ENCODE results near the gene ARMH3. TPM values are rescaled to one million over a fixed set of nuclear protein-coding genes. Genes with fewer than 3 reads are reported as not detected.

ARMH3 gene
- total and polyA plus RNA-seq, 10 of the 15 experiments (the other 5 are each of a cell fraction or from before 2014, with no cell fraction given) = 13.0 to 33.0 (median 16.4) TPM

DNA sequence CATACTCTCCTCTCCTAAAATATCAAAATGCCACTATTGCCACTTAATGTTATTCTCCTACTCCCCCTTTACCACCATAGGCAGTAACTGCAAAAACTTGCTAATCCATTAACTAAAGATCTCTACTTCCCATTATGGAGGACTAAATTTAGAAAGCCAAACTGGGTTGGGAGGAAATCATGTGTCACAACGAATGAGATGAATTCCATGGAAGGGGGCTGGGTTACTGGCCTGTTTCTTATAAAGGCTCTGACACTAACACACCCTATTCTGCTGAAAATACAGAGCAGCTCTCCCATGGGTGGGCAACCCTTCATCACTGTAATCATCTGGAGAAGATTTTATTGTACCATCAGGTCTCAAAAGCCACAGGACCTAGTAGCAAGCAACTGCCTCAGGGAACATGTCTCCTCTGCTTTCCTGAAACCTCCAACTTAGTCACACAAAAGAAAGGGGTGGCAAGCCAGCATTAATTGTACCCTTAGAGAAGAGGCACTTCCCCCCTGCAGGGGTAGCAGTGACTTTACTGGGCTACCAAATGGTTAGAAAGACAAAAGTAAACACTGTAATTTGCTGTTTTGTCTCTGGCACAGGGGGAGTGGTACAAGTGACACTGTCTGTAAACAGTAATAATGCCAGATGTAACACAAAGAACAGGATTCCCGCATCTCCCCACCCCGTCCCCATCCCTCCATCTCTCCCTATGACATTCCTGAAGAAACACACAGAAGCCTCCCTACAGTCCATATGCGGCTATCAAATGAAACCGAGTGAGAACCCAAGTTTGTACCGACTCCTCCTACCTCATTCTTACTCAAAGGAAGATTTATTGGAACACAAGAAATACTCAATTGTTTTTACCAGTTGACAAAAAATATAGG lies 81.6 kb downstream of the ARMH3 start (continued):
- TF ChIP-seq, protein P1, sequence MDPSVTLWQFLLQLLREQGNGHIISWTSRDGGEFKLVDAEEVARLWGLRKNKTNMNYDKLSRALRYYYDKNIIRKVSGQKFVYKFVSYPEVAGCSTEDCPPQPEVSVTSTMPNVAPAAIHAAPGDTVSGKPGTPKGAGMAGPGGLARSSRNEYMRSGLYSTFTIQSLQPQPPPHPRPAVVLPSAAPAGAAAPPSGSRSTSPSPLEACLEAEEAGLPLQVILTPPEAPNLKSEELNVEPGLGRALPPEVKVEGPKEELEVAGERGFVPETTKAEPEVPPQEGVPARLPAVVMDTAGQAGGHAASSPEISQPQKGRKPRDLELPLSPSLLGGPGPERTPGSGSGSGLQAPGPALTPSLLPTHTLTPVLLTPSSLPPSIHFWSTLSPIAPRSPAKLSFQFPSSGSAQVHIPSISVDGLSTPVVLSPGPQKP (IDR thresholded peaks at IDR 0.05; ENCODE audit: low read depth, low read length) = no peak
- TF ChIP-seq SIX5 (IDR thresholded peaks at IDR 0.05; ENCODE audit: low read depth, low read length, severe bottlenecking) (no peak), SRF (IDR thresholded peaks at IDR 0.05; ENCODE audit: low read depth in 2 of 2, low read length in 2 of 2) (no peak), SUPT20H (IDR thresholded peaks at IDR 0.05; ENCODE audit: borderline replicate concordance, control insufficient read depth, low read depth, low read length) (no peak)
- TF ChIP-seq, protein P2, sequence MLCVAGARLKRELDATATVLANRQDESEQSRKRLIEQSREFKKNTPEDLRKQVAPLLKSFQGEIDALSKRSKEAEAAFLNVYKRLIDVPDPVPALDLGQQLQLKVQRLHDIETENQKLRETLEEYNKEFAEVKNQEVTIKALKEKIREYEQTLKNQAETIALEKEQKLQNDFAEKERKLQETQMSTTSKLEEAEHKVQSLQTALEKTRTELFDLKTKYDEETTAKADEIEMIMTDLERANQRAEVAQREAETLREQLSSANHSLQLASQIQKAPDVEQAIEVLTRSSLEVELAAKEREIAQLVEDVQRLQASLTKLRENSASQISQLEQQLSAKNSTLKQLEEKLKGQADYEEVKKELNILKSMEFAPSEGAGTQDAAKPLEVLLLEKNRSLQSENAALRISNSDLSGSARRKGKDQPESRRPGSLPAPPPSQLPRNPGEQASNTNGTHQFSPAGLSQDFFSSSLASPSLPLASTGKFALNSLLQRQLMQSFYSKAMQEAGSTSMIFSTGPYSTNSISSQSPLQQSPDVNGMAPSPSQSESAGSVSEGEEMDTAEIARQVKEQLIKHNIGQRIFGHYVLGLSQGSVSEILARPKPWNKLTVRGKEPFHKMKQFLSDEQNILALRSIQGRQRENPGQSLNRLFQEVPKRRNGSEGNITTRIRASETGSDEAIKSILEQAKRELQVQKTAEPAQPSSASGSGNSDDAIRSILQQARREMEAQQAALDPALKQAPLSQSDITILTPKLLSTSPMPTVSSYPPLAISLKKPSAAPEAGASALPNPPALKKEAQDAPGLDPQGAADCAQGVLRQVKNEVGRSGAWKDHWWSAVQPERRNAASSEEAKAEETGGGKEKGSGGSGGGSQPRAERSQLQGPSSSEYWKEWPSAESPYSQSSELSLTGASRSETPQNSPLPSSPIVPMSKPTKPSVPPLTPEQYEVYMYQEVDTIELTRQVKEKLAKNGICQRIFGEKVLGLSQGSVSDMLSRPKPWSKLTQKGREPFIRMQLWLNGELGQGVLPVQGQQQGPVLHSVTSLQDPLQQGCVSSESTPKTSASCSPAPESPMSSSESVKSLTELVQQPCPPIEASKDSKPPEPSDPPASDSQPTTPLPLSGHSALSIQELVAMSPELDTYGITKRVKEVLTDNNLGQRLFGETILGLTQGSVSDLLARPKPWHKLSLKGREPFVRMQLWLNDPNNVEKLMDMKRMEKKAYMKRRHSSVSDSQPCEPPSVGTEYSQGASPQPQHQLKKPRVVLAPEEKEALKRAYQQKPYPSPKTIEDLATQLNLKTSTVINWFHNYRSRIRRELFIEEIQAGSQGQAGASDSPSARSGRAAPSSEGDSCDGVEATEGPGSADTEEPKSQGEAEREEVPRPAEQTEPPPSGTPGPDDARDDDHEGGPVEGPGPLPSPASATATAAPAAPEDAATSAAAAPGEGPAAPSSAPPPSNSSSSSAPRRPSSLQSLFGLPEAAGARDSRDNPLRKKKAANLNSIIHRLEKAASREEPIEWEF (IDR thresholded peaks at IDR 0.05; ENCODE audit: insufficient replicate concordance, low read depth, low read length) = no peak
